CD4-positive, alpha-beta T cell (primary cell): ENCODE data around the gene MORN5. TPM values are rescaled to one million over a fixed set of nuclear protein-coding genes. Genes with fewer than 3 reads are reported as not detected.

Experiments
- ATAC-seq: fragments of 200-7000 bp; cut with Tn5 transposase; one replicate; pipeline ENCODE4 v1.10.0; 2022; ENCODE audit warnings: mild to moderate bottlenecking; ENCODE audit not compliant: poor library complexity
- CTCF ChIA-PET: fragments of 350-600 bp; sonication (Branson Sonifier 250); formaldehyde crosslinking; loops from one replicate; lab custom pipeline; 2021; ENCODE audit warnings: antibody characterized with exemption, inconsistent platforms; lab: Charles Lee
- POLR2A ChIA-PET: fragments of 350-600 bp; sonication (Branson Sonifier 250); formaldehyde crosslinking; loops from one replicate; lab custom pipeline; 2021; ENCODE audit warnings: antibody characterized with exemption, inconsistent platforms; lab: Charles Lee
- DNase-seq, 14 experiments: peaks; one replicate each; pipeline ENCODE4 v3.0.0-alpha.2; 2013 to 2020; ENCODE audit warnings: mixed read lengths in 2 of 14
- H3K27ac ChIP-seq, 2 donors: one replicate each; pipeline versions ENCODE4 v1.5.1 to v1.7.0; 2013; ENCODE audit warnings: low read length in 2 of 2, low read depth in 1 of 2, mild to moderate bottlenecking in 1 of 2
- H3K27me3 ChIP-seq, 2 experiments: 1 replicate in 1 of 2; 2 replicates in 1 of 2; pipeline versions ENCODE4 v1.6.1 to v1.7.0; 2013; ENCODE audit warnings: low read length in 2 of 2, control low read depth in 1 of 2, mild to moderate bottlenecking in 1 of 2, moderate library complexity in 1 of 2; ENCODE audit not compliant: insufficient read depth in 2 of 2, control insufficient read depth in 1 of 2
- H3K36me3 ChIP-seq: one replicate; pipeline ENCODE4 v1.6.1; 2013; ENCODE audit warnings: low read length, control low read depth; ENCODE audit not compliant: insufficient read depth
- H3K4me1 ChIP-seq: one replicate; pipeline ENCODE4 v1.6.1; 2013; ENCODE audit warnings: low read length, control low read depth; ENCODE audit not compliant: insufficient read depth
- H3K4me3 ChIP-seq: one replicate; pipeline ENCODE4 v1.5.1; 2013; ENCODE audit warnings: mild to moderate bottlenecking, low read length, moderate library complexity
- H3K9me3 ChIP-seq, 2 experiments: 1 replicate in 1 of 2; 2 replicates in 1 of 2; pipeline versions ENCODE4 v1.6.1 to v1.7.0; 2013; ENCODE audit warnings: low read length in 2 of 2, mild to moderate bottlenecking in 2 of 2, control low read depth in 1 of 2, moderate library complexity in 1 of 2; ENCODE audit not compliant: control insufficient read depth in 1 of 2, insufficient read depth in 1 of 2
- H3K27ac Mint-ChIP-seq: one replicate; pipeline ENCODE4 v1.8.0; 2020; ENCODE audit warnings: mixed read lengths
- H3K27me3 Mint-ChIP-seq: one replicate; pipeline ENCODE4 v1.8.0; 2021; ENCODE audit warnings: mixed read lengths
- H3K36me3 Mint-ChIP-seq: one replicate; pipeline ENCODE4 v1.8.0; 2021; ENCODE audit warnings: low read depth, mixed read lengths
- H3K4me1 Mint-ChIP-seq: one replicate; pipeline ENCODE4 v1.8.0; 2021; ENCODE audit warnings: low read depth, mixed read lengths
- H3K4me3 Mint-ChIP-seq: one replicate; pipeline ENCODE4 v1.8.0; 2020; ENCODE audit warnings: mild to moderate bottlenecking, mixed read lengths
- H3K9me3 Mint-ChIP-seq: one replicate; pipeline ENCODE4 v1.8.0; 2020; ENCODE audit warnings: mixed read lengths
- CTCF ChIP-seq: fragments of 200-600 bp; IDR thresholded peaks from one replicate; pipeline ENCODE4 v1.8.0; 2022; ENCODE audit warnings: antibody characterized with exemption, mild to moderate bottlenecking
- intact Hi-C, 2 experiments: fragments of 100-400 bp; cut with DNase I in 1 of 2; cut with micrococcal nuclease in 1 of 2; formaldehyde crosslinking; loops; one replicate each; pipeline versions ENCODE4 v1.15.1 to v1.9.0; 2023 to 2025; cut with DNase I, micrococcal nuclease
- total RNA-seq, 174 experiments: library from RNA in 2 of 174; stranded (reverse) in 2 of 174; gene quantifications; one replicate each; pipeline ENCODE4 v1.2.3 and lab custom pipeline; 2021 to 2026

Gene MORN5
- total RNA-seq, 2 experiments from 2014 or later = not detected

GRCh38 chr9:122205176-122205575, 45.5 kb downstream of the MORN5 start:
- Histone ChIP-seq H3K4me1 (no peaks in the 10 kb centered on the region), H3K4me3 (no peak overlapping the region), H3K9me3 (no peaks in the 10 kb centered on the region), H3K36me3 (no peaks in the 10 kb centered on the region), H3K27ac (no peak overlapping the region), H3K27me3 (peaks cover 4 to 9% of the 10 kb centered on the region in 2 experiments)
- ATAC-seq (no peak), DNase-seq (no peak)
- ChIA-PET POLR2A (no interaction called here), CTCF (no interaction called here)
- no peaks in the 10 kb centered on the region for H3K36me3 Mint-ChIP-seq
- no peaks in the 10 kb centered on the region for H3K9me3 Mint-ChIP-seq
- intact Hi-C loops = no loop called here
- peaks cover 34% of the 10 kb centered on the region for H3K27me3 Mint-ChIP-seq
- no peak overlapping the region for H3K27ac Mint-ChIP-seq
- no peak overlapping the region for H3K4me3 Mint-ChIP-seq
- H3K4me1 Mint-ChIP-seq = no peaks in the 10 kb centered on the region
- TF ChIP-seq CTCF = no peak

GRCh38 chr9:122206118-122207046, 46.7 kb downstream of the MORN5 start:
- H3K9me3 ChIP-seq = no peaks in the 10 kb centered on the region
- H3K27ac Mint-ChIP-seq = no peak overlapping the region
- intact Hi-C loops = no loop called here
- no peak overlapping the region for H3K4me3 ChIP-seq
- H3K27ac ChIP-seq = no peak overlapping the region
- H3K36me3 Mint-ChIP-seq = no peaks in the 10 kb centered on the region
- H3K4me3 Mint-ChIP-seq = no peak overlapping the region
- peaks cover 46% of the 10 kb centered on the region for H3K27me3 Mint-ChIP-seq
- no peaks in the 10 kb centered on the region for H3K9me3 Mint-ChIP-seq
- no peaks in the 10 kb centered on the region for H3K4me1 ChIP-seq
- no peaks in the 10 kb centered on the region for H3K4me1 Mint-ChIP-seq
- peaks cover 12% of the 10 kb centered on the region in 2 experiments for H3K27me3 ChIP-seq
- CTCF ChIA-PET = interaction anchor here (0.6 kb wide), 1 partner anchor 34 kb away, joined by 4 read pairs; no protein-coding TSS in a partner anchor
- TF ChIP-seq CTCF = no peak
- H3K36me3 ChIP-seq = no peaks in the 10 kb centered on the region
- ATAC-seq = no peak
- DNase-seq = no peak
- POLR2A ChIA-PET = no interaction called here

- POLR2A ChIA-PET = no interaction called here
- H3K4me3 Mint-ChIP-seq = no peak overlapping the region
- no peaks in the 10 kb centered on the region for H3K4me1 ChIP-seq
Measured at GRCh38 chr9:122207096-122207495, 47.4 kb downstream of the MORN5 start.

More at GRCh38 chr9:122207096-122207495, 47.4 kb downstream of the MORN5 start:
- H3K27ac ChIP-seq = no peak overlapping the region
- no peak for ATAC-seq
- Mint-ChIP-seq H3K4me1 (no peaks in the 10 kb centered on the region), H3K36me3 (no peaks in the 10 kb centered on the region), H3K9me3 (no peaks in the 10 kb centered on the region), H3K27me3 (peaks cover 53% of the 10 kb centered on the region), H3K27ac (no peak overlapping the region)
- TF ChIP-seq CTCF = no peak
- no peaks in the 10 kb centered on the region for H3K36me3 ChIP-seq
- CTCF ChIA-PET = no interaction called here
- no peak overlapping the region for H3K4me3 ChIP-seq
- DNase-seq = no peak
- no peaks in the 10 kb centered on the region for H3K9me3 ChIP-seq
- H3K27me3 ChIP-seq = peaks cover 17 to 19% of the 10 kb centered on the region in 2 experiments
- intact Hi-C loops = no loop called here
